ENCODE measurements around the gene RANGAP1.

- TF ChIP-seq CTCF (IDR thresholded peaks at IDR 0.05; ENCODE audit: low read depth, low read length) (no peak), EZH2phosphoT487 (IDR thresholded peaks at IDR 0.05; ENCODE audit: low read depth) (no peak)
Measured at GRCh38 chr22:41260871-41261270, 25.1 kb downstream of the RANGAP1 start.

All from OCI-LY3 (cell line).